HG02943 (cell line): Measurements from ENCODE around the gene MS4A5.
"Not testable (repeated sequence)": the region's sequence is repeated elsewhere in the genome, so short reads cannot be mapped to it uniquely, and the experiment has no call there.

Experiments used
- ATAC-seq: cut with Tn5 transposase; IDR thresholded peaks from one replicate; pipeline ENCODE4 v1.9.1; 2021; ENCODE audit warnings: mild to moderate bottlenecking, low read depth, moderate library complexity; ENCODE audit not compliant: unreplicated experiment

MS4A5 gene, protein sequence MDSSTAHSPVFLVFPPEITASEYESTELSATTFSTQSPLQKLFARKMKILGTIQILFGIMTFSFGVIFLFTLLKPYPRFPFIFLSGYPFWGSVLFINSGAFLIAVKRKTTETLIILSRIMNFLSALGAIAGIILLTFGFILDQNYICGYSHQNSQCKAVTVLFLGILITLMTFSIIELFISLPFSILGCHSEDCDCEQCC

DNA sequence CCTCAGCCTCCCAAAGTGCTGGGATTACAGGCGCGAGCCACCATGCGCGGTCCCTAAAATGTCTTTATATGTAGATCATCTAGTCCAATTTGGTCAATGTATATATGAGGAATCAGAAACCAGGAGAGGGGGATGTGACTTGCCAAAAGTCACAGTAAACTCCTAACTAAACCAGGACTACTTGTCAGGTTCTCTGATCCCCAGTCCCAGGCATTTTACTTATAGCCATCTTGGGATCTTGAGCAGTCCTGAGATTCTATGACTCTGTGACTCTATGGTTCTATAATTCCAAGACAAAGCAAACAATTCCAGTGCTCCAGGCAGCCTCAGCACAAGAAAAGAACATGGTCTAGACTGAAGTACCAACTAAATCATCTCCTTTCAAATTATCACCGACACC is at the start of gene MS4A5:
Gene MS4A5, plus strand, starts transcription at position 301 of the 400 bp plus-strand sequence. CDS start 103 bp downstream, outside the sequence.
- ATAC-seq = no peak

DNA sequence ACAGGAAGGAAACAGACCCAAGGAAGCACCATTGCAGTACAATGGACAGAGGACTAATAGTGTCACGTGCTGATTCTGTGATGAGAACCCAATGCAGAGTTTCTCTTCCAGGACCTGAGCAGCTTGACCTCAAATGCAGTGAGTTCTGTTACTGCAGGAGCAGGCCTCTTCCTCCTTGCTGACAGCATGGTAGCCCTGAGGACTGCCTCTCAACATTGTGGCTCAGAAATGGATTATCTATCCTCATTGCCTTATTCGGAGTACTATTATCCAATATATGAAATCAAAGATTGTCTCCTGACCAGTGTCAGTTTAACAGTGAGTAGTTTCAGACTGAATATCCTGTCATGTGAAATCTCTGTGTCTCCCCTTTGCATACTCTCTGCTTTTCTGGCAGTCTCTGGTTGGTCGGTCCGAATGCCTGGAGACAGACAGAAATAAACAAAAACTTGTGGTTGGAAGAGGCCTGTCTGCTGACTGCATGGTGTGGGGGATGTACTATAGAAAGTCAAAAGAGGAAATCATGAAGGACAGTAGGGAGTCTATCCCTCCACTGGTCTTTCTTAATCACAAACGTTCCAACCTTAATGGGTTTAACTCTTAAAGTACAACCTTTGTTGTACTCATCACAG is 40.0 kb upstream of the MS4A5 start:
- peak; percentile 66 for ATAC-seq

DNA sequence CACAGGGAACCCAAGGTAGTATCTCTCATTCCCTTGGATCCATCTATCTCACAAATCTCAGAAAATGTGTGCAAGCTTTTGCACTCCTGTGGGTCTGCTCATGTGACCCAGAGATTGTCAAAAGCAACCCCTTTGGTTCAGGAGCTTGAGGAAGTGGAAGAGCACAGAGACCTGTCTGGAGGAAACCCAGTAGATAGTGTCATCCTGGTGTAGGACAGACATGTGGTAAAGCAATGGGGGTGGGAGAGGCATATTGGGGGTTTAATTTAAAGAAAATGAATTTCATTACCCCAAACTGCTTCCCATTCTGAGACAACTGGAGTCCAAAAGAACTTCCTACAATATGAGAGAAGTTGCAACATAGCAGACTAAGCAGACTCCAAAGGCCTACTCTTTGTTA is 39.0 kb upstream of the MS4A5 start:
- no peak for ATAC-seq

DNA sequence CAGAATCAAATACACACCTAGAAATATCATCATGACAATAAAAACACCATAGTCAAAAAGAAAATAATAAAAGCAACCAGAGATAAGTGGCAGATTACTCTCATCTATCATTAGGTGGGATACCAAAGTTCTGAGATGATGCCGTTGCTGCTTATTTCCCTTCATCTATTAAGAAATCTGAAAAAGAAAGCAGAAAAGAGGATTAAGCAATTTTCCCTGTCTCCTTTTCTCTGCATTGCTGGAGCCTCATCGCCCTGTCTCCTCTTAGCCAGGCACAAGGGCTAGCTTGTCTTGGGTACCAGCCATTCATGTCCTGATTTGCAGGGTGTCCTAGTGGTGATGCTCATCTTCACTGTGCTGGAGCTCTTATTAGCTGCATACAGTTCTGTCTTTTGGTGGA is 37.0 kb upstream of the MS4A5 start:
- no peak for ATAC-seq

DNA sequence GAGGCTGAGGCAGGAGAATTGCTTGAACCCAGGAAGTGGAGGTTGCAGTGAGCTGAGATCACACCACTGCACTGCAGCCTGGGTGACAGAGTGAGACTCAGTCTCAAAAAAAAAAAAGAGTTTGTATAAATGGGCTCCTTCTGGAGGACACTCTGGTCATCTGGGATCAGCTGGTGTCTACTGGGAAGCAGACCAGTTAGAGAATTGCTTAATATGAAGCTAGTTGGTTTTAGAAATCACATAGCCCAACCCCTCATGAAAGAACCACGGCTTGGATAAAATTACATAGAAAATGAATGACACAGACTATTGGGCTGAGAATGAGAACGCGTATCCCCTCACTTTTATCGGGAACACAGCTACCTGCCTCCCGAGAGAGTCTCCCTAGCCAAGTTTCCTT is 36.4 kb upstream of the MS4A5 start:
- ATAC-seq = no peak

DNA sequence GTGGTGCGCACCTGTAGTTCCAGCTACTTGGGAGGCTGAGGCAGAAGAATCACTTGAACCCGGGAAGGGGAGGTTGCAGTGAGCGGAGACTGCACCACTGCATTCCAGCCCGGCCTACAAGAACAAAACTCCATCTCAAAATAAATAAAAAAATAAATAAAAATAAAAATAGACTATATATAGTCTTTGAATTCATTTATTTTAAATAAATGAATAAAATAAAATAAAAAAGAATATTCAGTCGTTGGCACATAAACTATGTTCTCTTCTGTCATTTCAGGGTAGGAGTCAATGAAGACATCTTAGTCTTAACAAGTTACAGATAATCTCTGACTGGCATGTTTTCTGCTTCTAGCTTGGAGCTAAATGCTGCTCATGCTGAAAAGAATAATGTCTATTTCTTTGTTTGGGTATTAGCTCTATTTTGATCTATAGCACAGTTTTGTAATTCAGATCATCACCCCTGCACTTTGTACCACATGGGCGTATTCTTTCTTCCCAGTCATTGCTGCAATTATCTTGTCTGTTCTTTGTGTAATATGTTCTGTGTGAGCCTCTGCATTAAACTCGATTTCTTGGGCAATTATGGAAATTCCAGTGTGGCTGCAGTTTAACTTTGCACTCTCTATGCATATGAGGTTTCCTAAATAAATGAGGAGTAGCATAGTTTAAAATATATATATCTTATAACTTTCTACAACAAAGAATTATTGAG is 34.5 kb upstream of the MS4A5 start:
- ATAC-seq = no peak

DNA sequence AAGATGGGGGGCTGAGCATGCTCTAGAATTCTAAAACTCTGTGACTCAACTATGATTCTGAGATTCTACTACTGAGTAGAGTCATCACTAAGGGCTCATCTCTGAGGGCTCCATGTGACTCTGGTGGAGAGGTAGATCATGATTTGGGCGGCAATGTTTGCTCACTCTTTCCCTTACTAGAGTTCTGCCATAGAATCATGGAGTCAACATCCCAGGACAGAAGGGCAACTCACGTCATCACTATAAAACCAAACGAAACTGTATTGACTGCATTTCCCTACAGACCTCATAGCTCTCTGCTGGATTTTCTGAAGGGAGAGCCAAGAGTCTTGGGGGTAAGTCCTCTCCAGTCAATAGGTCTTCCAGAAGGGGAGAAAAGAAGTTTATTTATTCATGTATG is 33.0 kb upstream of the MS4A5 start, which contains the start of gene MS4A14:
Gene MS4A14, plus strand, starts transcription at position 78 of the 400 bp plus-strand sequence. Its CDS starts 120 bp downstream, at position 198.
- no peak for ATAC-seq

DNA sequence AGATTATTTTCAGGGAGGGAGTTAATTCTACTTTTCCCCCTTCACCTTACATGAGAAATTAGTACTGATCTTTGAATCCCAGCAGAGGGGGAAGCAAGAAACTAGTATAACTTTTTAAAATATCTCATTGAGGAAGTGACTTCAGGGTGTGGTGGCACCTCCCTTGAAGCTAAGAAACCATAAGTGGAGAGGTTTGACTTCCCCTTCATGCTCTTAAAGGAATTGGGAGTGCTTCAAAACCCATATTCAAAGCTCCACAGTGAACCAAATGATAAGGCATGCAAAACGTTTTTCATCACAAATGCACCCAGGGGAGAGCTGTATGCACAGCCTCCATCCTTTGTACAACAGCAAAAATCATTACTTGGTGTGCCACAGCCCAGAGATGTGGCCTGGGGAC is 32.6 kb upstream of the MS4A5 start:
- no peak for ATAC-seq

DNA sequence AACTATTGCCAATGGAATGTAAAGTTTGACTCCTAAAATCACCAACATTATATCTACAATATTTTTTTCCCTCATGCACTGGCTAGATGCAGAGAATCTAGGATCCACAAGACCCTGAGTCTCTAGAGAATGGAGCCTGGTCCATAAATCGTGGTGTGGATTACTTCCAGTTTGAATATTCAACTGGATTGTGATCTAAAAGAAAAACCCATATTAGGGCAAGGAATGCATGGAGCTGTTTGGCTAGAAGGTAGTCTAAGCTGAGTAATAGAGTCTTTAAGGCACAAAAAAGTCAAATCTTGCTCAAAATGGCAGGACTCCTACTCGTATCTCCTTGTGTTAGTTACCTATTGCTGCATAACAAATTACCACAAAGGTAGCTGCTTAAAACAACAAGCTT is 9.4 kb upstream of the MS4A5 start:
- no peak for ATAC-seq

DNA sequence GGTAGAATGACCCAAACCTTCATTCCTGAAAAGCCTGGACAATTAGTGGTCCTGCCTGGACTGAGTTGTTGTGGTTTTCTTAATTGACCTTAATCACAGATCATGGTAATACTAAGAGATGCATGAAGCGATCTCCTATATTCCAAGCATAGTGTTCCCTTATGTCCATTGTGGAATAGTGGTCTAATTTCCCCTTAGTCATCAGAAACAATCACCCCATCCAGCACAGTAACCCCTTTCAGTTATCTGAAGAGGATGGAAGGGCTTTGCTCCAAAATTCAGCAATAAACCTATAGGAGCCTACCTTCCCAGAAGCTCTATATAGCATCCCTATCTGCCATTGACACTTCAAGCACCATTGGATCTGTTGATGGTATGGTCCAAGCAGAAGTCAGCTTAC is 6.8 kb upstream of the MS4A5 start:
- ATAC-seq = no peak

DNA sequence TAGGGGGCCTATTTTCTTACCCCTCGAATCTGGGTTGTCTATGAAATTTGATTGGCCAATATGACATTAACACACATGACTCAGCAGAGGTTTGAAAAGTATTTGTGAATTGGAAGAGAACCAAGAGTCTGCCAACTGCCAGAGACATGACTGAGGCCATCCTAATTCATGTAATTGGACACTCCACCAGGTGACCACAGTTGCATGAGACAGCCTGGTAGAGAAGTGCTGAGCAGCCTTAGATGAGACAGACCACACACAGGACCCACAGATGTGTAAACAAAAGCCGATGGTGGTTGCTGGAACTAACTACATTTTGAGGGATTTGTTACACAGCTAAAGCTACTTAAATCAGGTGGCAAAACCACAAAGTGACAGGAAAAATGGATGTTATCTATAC is 855 bp upstream of the MS4A5 start:
- no peak for ATAC-seq

DNA sequence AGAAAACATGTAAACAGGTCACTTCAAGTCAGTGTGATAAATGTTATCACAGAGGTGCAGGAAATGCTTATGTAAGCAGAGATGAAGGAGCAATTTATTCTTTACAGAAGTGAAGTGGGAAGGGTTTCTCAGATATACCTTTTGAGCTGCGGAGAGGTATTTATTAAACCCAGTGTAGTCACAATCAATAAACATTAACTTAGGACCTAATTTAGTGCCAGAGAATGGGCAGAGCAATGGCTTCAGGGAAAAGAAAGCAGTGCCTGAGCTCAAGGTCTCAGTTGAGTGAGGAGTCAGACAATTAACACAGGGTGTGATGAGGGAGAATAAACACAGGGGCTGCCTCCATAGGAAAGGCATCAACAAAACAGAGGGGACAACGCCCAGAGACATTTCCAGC is 1.9 kb downstream of the MS4A5 start:
- no peak for ATAC-seq

DNA sequence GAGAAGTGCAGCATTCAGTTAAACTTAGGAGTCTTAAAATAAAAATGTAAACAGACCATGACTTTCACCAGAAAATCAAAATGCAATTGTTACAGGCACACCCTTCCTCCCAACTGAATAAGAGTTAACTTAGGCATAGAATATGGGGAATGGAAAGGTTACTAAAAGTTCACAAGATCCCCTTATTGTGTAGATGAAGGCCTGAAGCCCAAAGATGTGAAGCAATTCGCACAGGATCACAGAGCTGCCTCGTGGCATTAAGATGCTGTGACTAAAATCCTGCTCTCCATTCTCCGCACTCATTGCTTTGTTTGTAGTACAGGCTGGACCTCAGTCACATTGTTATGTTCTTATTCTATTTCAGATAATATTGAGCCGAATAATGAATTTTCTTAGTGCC is 4.0 kb downstream of the MS4A5 start:
- no peak for ATAC-seq

DNA sequence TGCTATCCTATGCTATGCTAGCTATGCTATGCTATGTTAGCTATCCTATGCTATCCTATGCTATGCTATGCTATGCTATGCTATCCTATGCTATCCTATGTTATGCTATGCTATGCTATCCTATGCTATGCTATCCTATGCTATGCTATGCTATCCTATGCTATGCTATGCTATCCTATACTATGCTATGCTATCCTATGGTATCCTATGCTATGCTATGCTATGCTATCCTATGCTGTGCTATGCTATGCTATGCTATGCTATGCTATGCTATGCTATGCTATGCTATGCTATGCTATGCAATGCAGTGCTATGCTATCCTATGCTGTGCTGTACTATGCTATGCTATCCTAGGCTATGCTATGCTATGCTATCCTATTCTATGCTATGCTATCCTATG is 17.7 kb downstream of the MS4A5 start:
- ATAC-seq = no peak

DNA sequence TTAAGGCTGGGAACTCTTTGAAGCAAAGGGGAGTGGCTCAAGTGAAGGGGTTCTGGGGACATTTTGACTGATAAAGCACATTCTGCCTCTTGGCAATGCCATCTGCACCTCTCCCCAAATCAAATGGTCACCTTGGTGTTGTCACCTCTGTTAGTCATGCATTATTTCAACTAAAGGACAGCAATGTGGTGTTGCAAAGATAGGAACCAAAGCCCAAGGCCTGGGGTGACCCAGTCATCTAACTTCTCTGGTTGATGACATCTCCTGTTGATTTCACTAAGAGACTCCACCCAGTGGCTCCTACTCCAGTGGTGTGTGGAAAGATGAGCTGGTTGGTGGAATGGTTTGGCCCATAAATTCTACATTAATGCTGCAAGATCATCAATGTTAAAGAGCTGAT is 18.5 kb downstream of the MS4A5 start:
- no peak for ATAC-seq

DNA sequence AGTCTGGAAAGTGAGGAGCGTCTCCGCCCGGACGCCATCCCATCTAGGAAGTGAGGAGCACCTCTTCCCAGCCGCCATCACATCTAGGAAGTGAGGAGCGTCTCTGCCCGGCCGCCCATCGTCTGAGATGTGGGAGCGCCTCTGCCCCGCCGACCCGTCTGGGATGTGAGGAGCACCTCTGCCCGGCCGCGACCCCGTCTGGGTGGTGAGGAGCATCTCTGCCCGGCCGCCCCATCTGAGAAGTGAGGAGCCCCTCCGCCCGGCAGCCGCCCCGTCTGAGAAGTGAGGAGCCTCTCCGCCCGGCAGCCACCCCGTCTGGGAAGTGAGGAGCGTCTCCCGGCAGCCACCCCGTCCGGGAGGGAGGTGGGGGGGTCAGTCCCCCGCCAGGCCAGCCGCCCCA is 21.8 kb downstream of the MS4A5 start:
- ATAC-seq = not testable (repeated sequence)

DNA sequence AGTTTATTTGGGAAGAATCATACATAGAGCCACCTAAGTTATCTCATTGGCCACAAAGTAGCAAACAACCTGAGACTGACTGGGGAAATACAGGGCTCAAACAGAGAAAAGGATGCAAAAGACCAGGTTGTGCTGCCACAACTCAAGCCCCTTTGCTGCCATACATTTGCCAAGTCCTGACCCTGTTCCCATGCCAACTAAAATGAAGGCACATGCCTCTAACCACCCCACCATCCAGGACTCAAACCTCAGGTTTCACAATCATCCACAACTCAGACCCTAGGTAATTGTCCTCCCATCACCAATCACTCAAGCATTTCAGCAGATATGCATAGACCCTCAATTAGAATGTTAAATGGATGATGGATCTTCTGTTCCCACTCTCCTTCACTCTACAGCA is 24.8 kb downstream of the MS4A5 start:
- ATAC-seq = no peak

DNA sequence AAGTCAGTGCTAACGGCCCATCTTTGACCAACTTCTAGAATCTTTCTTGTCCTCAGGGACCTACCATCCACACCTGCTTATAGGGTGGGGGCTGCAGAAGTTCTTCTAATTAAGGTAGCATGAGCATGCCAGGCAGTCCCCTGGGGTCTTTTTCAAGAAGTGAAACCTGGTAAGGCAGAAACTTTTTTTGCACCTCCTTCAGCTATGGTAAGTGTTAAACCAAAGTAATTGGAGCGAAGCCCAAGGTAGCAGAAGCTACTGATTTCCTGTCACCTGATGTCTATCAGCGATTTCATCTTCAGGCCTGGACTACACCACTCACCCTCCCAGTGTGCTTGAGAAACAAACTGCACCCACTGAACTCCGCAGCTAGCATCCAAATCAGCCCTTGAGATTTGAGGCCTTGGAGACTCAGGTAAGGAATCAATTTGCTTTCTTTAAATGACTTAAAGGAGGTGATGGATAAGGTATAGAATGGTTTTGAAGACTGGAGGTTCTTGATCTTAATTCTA is 26.2 kb downstream of the MS4A5 start, which contains the start of gene MS4A1:
Gene MS4A1, plus strand, starts transcription at position 317 of the 512 bp plus-strand sequence. CDS start 6,528 bp downstream, outside the sequence.
- ATAC-seq = peak; percentile 88

DNA sequence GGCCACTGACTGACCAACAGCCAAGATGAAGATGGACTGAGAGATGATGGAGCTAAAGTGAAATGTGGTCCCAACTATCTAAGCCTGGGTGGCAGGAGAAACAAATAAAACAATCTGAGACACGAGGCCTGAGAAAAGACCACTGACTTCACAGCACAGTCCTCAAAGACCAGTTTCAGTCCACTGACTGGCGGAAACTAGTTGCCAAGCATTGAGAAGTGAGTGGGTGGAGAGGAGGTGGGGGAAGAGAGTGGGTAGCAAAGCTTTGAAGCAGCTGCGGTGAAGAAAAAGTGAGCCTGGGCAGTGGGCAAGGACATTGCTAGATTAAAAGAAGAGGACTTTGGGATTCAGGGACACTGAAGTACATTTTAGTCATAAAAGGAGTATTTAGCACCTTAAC is 28.2 kb downstream of the MS4A5 start:
- ATAC-seq = peak; percentile 27

DNA sequence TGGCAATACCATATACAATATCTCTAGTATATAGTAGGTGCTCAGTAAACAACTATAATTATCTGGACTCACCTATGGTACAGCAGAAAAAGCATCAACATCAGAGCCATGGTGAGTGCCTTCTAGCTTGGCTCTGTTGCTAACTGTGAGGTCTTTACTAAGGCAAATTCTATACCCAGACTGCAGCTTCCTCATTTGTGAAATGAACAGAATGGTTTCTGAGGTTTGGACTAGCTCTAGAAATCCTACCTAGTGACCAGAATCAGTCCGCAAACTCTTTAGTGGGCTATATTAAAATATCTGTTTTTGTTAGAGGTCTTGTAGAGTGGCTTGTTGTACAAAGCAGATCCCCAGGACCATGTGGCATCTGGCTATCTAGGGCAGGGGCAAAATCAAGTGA is 30.0 kb downstream of the MS4A5 start:
- no peak for ATAC-seq

DNA sequence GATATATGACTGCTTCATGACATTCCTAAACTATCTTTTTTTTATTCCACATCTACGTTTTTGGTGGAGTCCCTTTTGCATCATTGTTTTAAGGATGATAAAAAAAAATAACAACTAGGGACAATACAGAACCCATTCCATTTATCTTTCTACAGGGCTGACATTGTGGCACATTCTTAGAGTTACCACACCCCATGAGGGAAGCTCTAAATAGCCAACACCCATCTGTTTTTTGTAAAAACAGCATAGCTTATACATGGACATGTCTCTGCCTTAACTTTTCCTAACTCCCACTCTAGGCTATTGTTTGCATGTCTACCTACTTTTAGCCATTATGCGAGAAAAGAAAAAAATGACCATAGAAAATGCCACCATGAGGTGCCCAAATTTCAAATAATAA is 39.5 kb downstream of the MS4A5 start:
- no peak for ATAC-seq
